Brain microvascular endothelial cell (primary cell): ENCODE measurements around the gene AFF3.

Source experiments
- DNase-seq: peaks from one replicate; pipeline ENCODE4 v3.0.0-alpha.2; 2020
- H3K27ac ChIP-seq: fragments of 250-450 bp; sonication (Bioruptor Pico); 2 replicates; pipeline ENCODE4 v1.5.1; 2020; ENCODE audit warnings: mild to moderate bottlenecking, moderate library complexity
- H3K27me3 ChIP-seq: fragments of 250-450 bp; sonication (Bioruptor Pico); replicated peaks from 2 replicates; pipeline ENCODE4 v1.5.1; 2020; ENCODE audit warnings: mild to moderate bottlenecking
- H3K36me3 ChIP-seq: fragments of 250-450 bp; sonication (Bioruptor Pico); replicated peaks from 2 replicates; pipeline ENCODE4 v1.5.1; 2020; ENCODE audit warnings: mild to moderate bottlenecking
- H3K4me3 ChIP-seq: 2 replicates; pipeline ENCODE4 v1.5.1; 2011; ENCODE audit warnings: low read depth, mild to moderate bottlenecking, control low read depth, low read length, moderate library complexity
- CTCF ChIP-seq: IDR thresholded peaks from 2 replicates; pipeline ENCODE4 v1.5.1; 2011; ENCODE audit warnings: low read depth, mild to moderate bottlenecking, moderate library complexity, low read length, control low read depth, inconsistent platforms; ENCODE audit errors: missing control alignments
- in situ Hi-C: cut with HindIII; loops from 2 replicates; pipeline ENCODE4 v1.10.0; 2017; ENCODE audit warnings: low sequenced_read_pairs, low pct_ligation_motif_present

The AFF3 gene

GRCh38 chr2:100185105-100185504, 42.7 kb upstream of the AFF3 start:
- no peak for TF ChIP-seq CTCF
- Histone ChIP-seq H3K4me3 (no peak overlapping the region), H3K27me3 (no peaks in the 10 kb centered on the region), H3K36me3 (no peaks in the 10 kb centered on the region), H3K27ac (no peak overlapping the region)
- no peak for DNase-seq
- in situ Hi-C loops = no loop called here

- DNase-seq = no peak
Measured at GRCh38 chr2:100184055-100184737, 41.8 kb upstream of the AFF3 start.

GRCh38 chr2:100182494-100183361, 40.3 kb upstream of the AFF3 start:
- in situ Hi-C loops = no loop called here
- Histone ChIP-seq H3K4me3 (no peak overlapping the region), H3K27me3 (no peaks in the 10 kb centered on the region), H3K36me3 (no peaks in the 10 kb centered on the region), H3K27ac (no peak overlapping the region)
- no peak for DNase-seq
- no peak for TF ChIP-seq CTCF

More at GRCh38 chr2:100184055-100184737, 41.8 kb upstream of the AFF3 start:
- Histone ChIP-seq H3K36me3 (no peaks in the 10 kb centered on the region), H3K4me3 (no peak overlapping the region), H3K27me3 (no peaks in the 10 kb centered on the region), H3K27ac (no peak overlapping the region)
- no peak for TF ChIP-seq CTCF
- in situ Hi-C loops = no loop called here

- H3K4me3 ChIP-seq = no peak overlapping the region
- in situ Hi-C loops = no loop called here
- H3K27ac ChIP-seq = no peak overlapping the region
- H3K36me3 ChIP-seq = no peaks in the 10 kb centered on the region
- TF ChIP-seq CTCF = no peak
- H3K27me3 ChIP-seq = no peaks in the 10 kb centered on the region
- no peak for DNase-seq
Measured at GRCh38 chr2:100180503-100180902, 38.1 kb upstream of the AFF3 start.

- no peaks in the 10 kb centered on the region for H3K27me3 ChIP-seq
- in situ Hi-C loops = no loop called here
- H3K27ac ChIP-seq = no peak overlapping the region
- no peak overlapping the region for H3K4me3 ChIP-seq
- no peak for TF ChIP-seq CTCF
- H3K36me3 ChIP-seq = no peaks in the 10 kb centered on the region
- DNase-seq = no peak
Measured at GRCh38 chr2:100179806-100180205, 37.4 kb upstream of the AFF3 start.
